ENCODE results near the gene GPR65.

Gene GPR65

GRCh38 chr14:88005978-88006851 lies 1.3 kb downstream of the GPR65 start:
- H3K4me3 ChIP-seq (ENCODE audit: low read depth in 1 of 2, low read length in 2 of 2), result no peak overlapping the region
- no peaks in the 10 kb centered on the region for H3K27me3 ChIP-seq (ENCODE audit: control insufficient read depth in 1 of 2, insufficient read depth in 2 of 2, low read length in 2 of 2)
- no peak overlapping the region for H3K27ac ChIP-seq (ENCODE audit: low read depth, low read length)
- H3K9me3 ChIP-seq (ENCODE audit: low read length), result no peaks in the 10 kb centered on the region
- H3K36me3 ChIP-seq (ENCODE audit: insufficient read depth, low read length), result no peaks in the 10 kb centered on the region
- no peaks in the 10 kb centered on the region for H3K4me1 ChIP-seq (ENCODE audit: insufficient read depth, low read length)
- H3K9ac ChIP-seq (ENCODE audit: low read length), result no peak overlapping the region

- H3K4me3 ChIP-seq (ENCODE audit: low read depth in 1 of 2, low read length in 2 of 2), result no peak overlapping the region
Observed at GRCh38 chr14:88007608-88008007, 2.7 kb downstream of the GPR65 start.

GRCh38 chr14:88008039-88008742 lies 3.3 kb downstream of the GPR65 start:
- Histone ChIP-seq H3K27me3 (ENCODE audit: control insufficient read depth in 1 of 2, insufficient read depth in 2 of 2, low read length in 2 of 2) (no peaks in the 10 kb centered on the region), H3K4me3 (ENCODE audit: low read depth in 1 of 2, low read length in 2 of 2) (no peak overlapping the region), H3K9me3 (ENCODE audit: low read length) (no peaks in the 10 kb centered on the region), H3K36me3 (ENCODE audit: insufficient read depth, low read length) (no peaks in the 10 kb centered on the region), H3K9ac (ENCODE audit: low read length) (no peak overlapping the region), H3K27ac (ENCODE audit: low read depth, low read length) (no peak overlapping the region), H3K4me1 (ENCODE audit: insufficient read depth, low read length) (no peaks in the 10 kb centered on the region)

More at GRCh38 chr14:88007608-88008007, 2.7 kb downstream of the GPR65 start:
- Histone ChIP-seq H3K4me1 (ENCODE audit: insufficient read depth, low read length) (no peaks in the 10 kb centered on the region), H3K27me3 (ENCODE audit: control insufficient read depth in 1 of 2, insufficient read depth in 2 of 2, low read length in 2 of 2) (no peaks in the 10 kb centered on the region), H3K27ac (ENCODE audit: low read depth, low read length) (no peak overlapping the region), H3K36me3 (ENCODE audit: insufficient read depth, low read length) (no peaks in the 10 kb centered on the region), H3K9ac (ENCODE audit: low read length) (no peak overlapping the region), H3K9me3 (ENCODE audit: low read length) (no peaks in the 10 kb centered on the region)

GRCh38 chr14:88009486-88009885 lies 4.6 kb downstream of the GPR65 start:
- no peak overlapping the region for H3K9ac ChIP-seq (ENCODE audit: low read length)
- no peak overlapping the region for H3K4me3 ChIP-seq (ENCODE audit: low read depth in 1 of 2, low read length in 2 of 2)
- H3K4me1 ChIP-seq (ENCODE audit: insufficient read depth, low read length), result peaks cover 3% of the 10 kb centered on the region

GRCh38 chr14:88010331-88010730 lies 5.4 kb downstream of the GPR65 start:
- H3K36me3 ChIP-seq (ENCODE audit: insufficient read depth, low read length), result no peaks in the 10 kb centered on the region
- H3K27ac ChIP-seq (ENCODE audit: low read depth, low read length), result no peak overlapping the region
- no peak overlapping the region for H3K4me3 ChIP-seq (ENCODE audit: low read depth in 1 of 2, low read length in 2 of 2)
- peaks cover 3% of the 10 kb centered on the region for H3K4me1 ChIP-seq (ENCODE audit: insufficient read depth, low read length)
- H3K27me3 ChIP-seq (ENCODE audit: control insufficient read depth in 1 of 2, insufficient read depth in 2 of 2, low read length in 2 of 2), result no peaks in the 10 kb centered on the region
- no peaks in the 10 kb centered on the region for H3K9me3 ChIP-seq (ENCODE audit: low read length)
- H3K9ac ChIP-seq (ENCODE audit: low read length), result no peak overlapping the region

More at GRCh38 chr14:88009486-88009885, 4.6 kb downstream of the GPR65 start:
- no peaks in the 10 kb centered on the region for H3K9me3 ChIP-seq (ENCODE audit: low read length)
- H3K27me3 ChIP-seq (ENCODE audit: control insufficient read depth in 1 of 2, insufficient read depth in 2 of 2, low read length in 2 of 2), result no peaks in the 10 kb centered on the region
- no peak overlapping the region for H3K27ac ChIP-seq (ENCODE audit: low read depth, low read length)
- no peaks in the 10 kb centered on the region for H3K36me3 ChIP-seq (ENCODE audit: insufficient read depth, low read length)

- Histone ChIP-seq H3K27ac (ENCODE audit: low read depth, low read length) (no peak overlapping the region), H3K27me3 (ENCODE audit: control insufficient read depth in 1 of 2, insufficient read depth in 2 of 2, low read length in 2 of 2) (no peaks in the 10 kb centered on the region), H3K4me3 (ENCODE audit: low read depth in 1 of 2, low read length in 2 of 2) (no peak overlapping the region), H3K4me1 (ENCODE audit: insufficient read depth, low read length) (peaks cover 3% of the 10 kb centered on the region), H3K36me3 (ENCODE audit: insufficient read depth, low read length) (no peaks in the 10 kb centered on the region), H3K9ac (ENCODE audit: low read length) (no peak overlapping the region), H3K9me3 (ENCODE audit: low read length) (no peaks in the 10 kb centered on the region)
Observed at GRCh38 chr14:88012495-88012894, 7.6 kb downstream of the GPR65 start.

GRCh38 chr14:88013750-88014349 lies 8.9 kb downstream of the GPR65 start:
- no peaks in the 10 kb centered on the region for H3K27me3 ChIP-seq (ENCODE audit: control insufficient read depth in 1 of 2, insufficient read depth in 2 of 2, low read length in 2 of 2)
- peaks cover 3% of the 10 kb centered on the region for H3K4me1 ChIP-seq (ENCODE audit: insufficient read depth, low read length)
- H3K4me3 ChIP-seq (ENCODE audit: low read depth in 1 of 2, low read length in 2 of 2), result no peak overlapping the region
- H3K9me3 ChIP-seq (ENCODE audit: low read length), result no peaks in the 10 kb centered on the region
- no peaks in the 10 kb centered on the region for H3K36me3 ChIP-seq (ENCODE audit: insufficient read depth, low read length)
- no peak overlapping the region for H3K9ac ChIP-seq (ENCODE audit: low read length)
- H3K27ac ChIP-seq (ENCODE audit: low read depth, low read length), result no peak overlapping the region

GRCh38 chr14:88016768-88017167 lies 11.8 kb downstream of the GPR65 start:
- no peaks in the 10 kb centered on the region for H3K36me3 ChIP-seq (ENCODE audit: insufficient read depth, low read length)
- H3K4me3 ChIP-seq (ENCODE audit: low read depth in 1 of 2, low read length in 2 of 2), result no peak overlapping the region
- no peaks in the 10 kb centered on the region for H3K27me3 ChIP-seq (ENCODE audit: control insufficient read depth in 1 of 2, insufficient read depth in 2 of 2, low read length in 2 of 2)
- H3K27ac ChIP-seq (ENCODE audit: low read depth, low read length), result no peak overlapping the region
- H3K9ac ChIP-seq (ENCODE audit: low read length), result no peak overlapping the region
- peaks cover 3% of the 10 kb centered on the region for H3K4me1 ChIP-seq (ENCODE audit: insufficient read depth, low read length)
- no peaks in the 10 kb centered on the region for H3K9me3 ChIP-seq (ENCODE audit: low read length)

- Histone ChIP-seq H3K27ac (ENCODE audit: low read depth, low read length) (no peak overlapping the region), H3K4me1 (ENCODE audit: insufficient read depth, low read length) (peaks cover 3% of the 10 kb centered on the region), H3K9ac (ENCODE audit: low read length) (no peak overlapping the region), H3K4me3 (ENCODE audit: low read depth in 1 of 2, low read length in 2 of 2) (no peak overlapping the region), H3K9me3 (ENCODE audit: low read length) (no peaks in the 10 kb centered on the region), H3K36me3 (ENCODE audit: insufficient read depth, low read length) (no peaks in the 10 kb centered on the region), H3K27me3 (ENCODE audit: control insufficient read depth in 1 of 2, insufficient read depth in 2 of 2, low read length in 2 of 2) (no peaks in the 10 kb centered on the region)
Observed at GRCh38 chr14:88017535-88017934, 12.6 kb downstream of the GPR65 start.

- H3K27me3 ChIP-seq (ENCODE audit: control insufficient read depth in 1 of 2, insufficient read depth in 2 of 2, low read length in 2 of 2), result no peaks in the 10 kb centered on the region
- no peak overlapping the region for H3K9ac ChIP-seq (ENCODE audit: low read length)
- no peak overlapping the region for H3K27ac ChIP-seq (ENCODE audit: low read depth, low read length)
- H3K4me1 ChIP-seq (ENCODE audit: insufficient read depth, low read length), result no peaks in the 10 kb centered on the region
- H3K4me3 ChIP-seq (ENCODE audit: low read depth in 1 of 2, low read length in 2 of 2), result no peak overlapping the region
- no peaks in the 10 kb centered on the region for H3K9me3 ChIP-seq (ENCODE audit: low read length)
- no peaks in the 10 kb centered on the region for H3K36me3 ChIP-seq (ENCODE audit: insufficient read depth, low read length)
Observed at GRCh38 chr14:88023658-88024187, 18.8 kb downstream of the GPR65 start.
